OCI-LY7 (cell line): Measurements from ENCODE around the gene SPTBN4. TPM values are rescaled to one million over a fixed set of nuclear protein-coding genes. Genes with fewer than 3 reads are reported as not detected.

Experiments
- BruUV-seq: library from RNA; stranded (reverse); fragments of 400-500 nt; replicated peaks from 2 replicates; lab custom pipeline; 2021; lab: Mats Ljungman, UMichigan
- CTCF ChIA-PET: fragments of 300-600 bp; sonication (Branson Sonifier 250); formaldehyde crosslinking; loops from one replicate; lab custom pipeline; 2022; ENCODE audit warnings: antibody characterized with exemption; ENCODE audit not compliant: unreplicated experiment; lab: Charles Lee
- POLR2A ChIA-PET: fragments of 300-600 bp; sonication (Branson Sonifier 250); formaldehyde crosslinking; loops from one replicate; lab custom pipeline; 2022; ENCODE audit warnings: antibody characterized with exemption; lab: Charles Lee
- DNase-seq: peaks from one replicate; pipeline ENCODE4 v3.0.0-alpha.2; 2015; ENCODE audit warnings: low spot score
- H2AFZ ChIP-seq: fragments of 200-600 bp; sonication (generic), shearing (Covaris generic); 2 replicates; pipeline ENCODE4 v1.6.1; 2014; ENCODE audit warnings: mild to moderate bottlenecking, antibody characterized with exemption, low read length, moderate library complexity
- H3K27ac ChIP-seq: fragments of 200-600 bp; sonication (generic); 2 replicates; pipeline ENCODE4 v1.5.1; 2014; ENCODE audit warnings: mixed run types, low read depth, mild to moderate bottlenecking, moderate library complexity, low read length, inconsistent platforms; ENCODE audit not compliant: poor library complexity, severe bottlenecking
- H3K36me3 ChIP-seq: fragments of 200-600 bp; sonication (generic); 2 replicates; pipeline ENCODE4 v1.6.1; 2014; ENCODE audit warnings: mild to moderate bottlenecking, antibody characterized with exemption, low read length, moderate library complexity, mixed read lengths; ENCODE audit not compliant: insufficient read depth
- H3K4me1 ChIP-seq: fragments of 200-600 bp; sonication (generic); 2 replicates; pipeline ENCODE4 v1.5.1; 2014; ENCODE audit warnings: mild to moderate bottlenecking, low read length; ENCODE audit not compliant: insufficient read depth, poor library complexity, severe bottlenecking
- H3K4me2 ChIP-seq: fragments of 200-600 bp; sonication (generic); 2 replicates; pipeline ENCODE4 v1.6.1; 2014; ENCODE audit warnings: mild to moderate bottlenecking, low read length
- H3K4me3 ChIP-seq: fragments of 200-600 bp; sonication (generic); 2 replicates; pipeline ENCODE4 v1.5.1; 2014; ENCODE audit warnings: mild to moderate bottlenecking, low read depth, low read length; ENCODE audit not compliant: poor library complexity, severe bottlenecking
- H3K79me2 ChIP-seq: fragments of 200-600 bp; sonication (generic); 2 replicates; pipeline ENCODE4 v1.6.1; 2016; ENCODE audit warnings: low read depth, mild to moderate bottlenecking, low read length, moderate library complexity, mixed read lengths; ENCODE audit not compliant: insufficient read depth
- H3K9me2 ChIP-seq: fragments of 200-600 bp; sonication (generic); 2 replicates; pipeline ENCODE4 v1.6.1; 2016; ENCODE audit warnings: mild to moderate bottlenecking, low read length, mixed read lengths; ENCODE audit not compliant: insufficient read depth
- H3K9me3 ChIP-seq: fragments of 200-600 bp; sonication (generic); 2 replicates; pipeline ENCODE4 v1.6.1; 2014; ENCODE audit warnings: mild to moderate bottlenecking, mixed run types, low read length, mixed read lengths
- H4K20me1 ChIP-seq: fragments of 200-600 bp; sonication (generic); 2 replicates; pipeline ENCODE4 v1.6.1; 2014; ENCODE audit warnings: mild to moderate bottlenecking, antibody characterized with exemption, low read length, moderate library complexity, mixed read lengths; ENCODE audit not compliant: insufficient read depth
- EZH2phosphoT487 ChIP-seq: fragments of 200-600 bp; sonication (generic); IDR thresholded peaks from 2 replicates; pipeline ENCODE4 v1.6.1; 2018; ENCODE audit warnings: low read depth, borderline replicate concordance, mild to moderate bottlenecking, mixed run types, antibody characterized with exemption, low read length, moderate library complexity, mixed read lengths
- intact Hi-C: fragments of 100-400 bp; cut with micrococcal nuclease; formaldehyde crosslinking; loops from one replicate; pipeline ENCODE4 v1.10.0; 2022; ENCODE audit not compliant: unreplicated experiment
- total RNA-seq, 2 experiments: library from RNA; depleted of rRNA in 1 of 2; stranded (reverse); fragments of >200 nt in 1 of 2; shearing (Covaris generic) in 1 of 2; gene quantifications; 2 replicates each; pipeline ENCODE4 v1.2.3, GENCODE V29; 2014 to 2022
- TF ChIP-seq, protein P1 (sequence below): fragments of 200-600 bp; sonication (generic); conservative IDR thresholded peaks from 2 replicates; pipeline ENCODE4 v1.5.1; 2014; ENCODE audit warnings: mild to moderate bottlenecking, antibody characterized with exemption, low read length, moderate library complexity, mixed read lengths

Gene SPTBN4
- total RNA-seq, 2 experiments from 2014 or later: 4.1 to 6.3 TPM

DNA sequence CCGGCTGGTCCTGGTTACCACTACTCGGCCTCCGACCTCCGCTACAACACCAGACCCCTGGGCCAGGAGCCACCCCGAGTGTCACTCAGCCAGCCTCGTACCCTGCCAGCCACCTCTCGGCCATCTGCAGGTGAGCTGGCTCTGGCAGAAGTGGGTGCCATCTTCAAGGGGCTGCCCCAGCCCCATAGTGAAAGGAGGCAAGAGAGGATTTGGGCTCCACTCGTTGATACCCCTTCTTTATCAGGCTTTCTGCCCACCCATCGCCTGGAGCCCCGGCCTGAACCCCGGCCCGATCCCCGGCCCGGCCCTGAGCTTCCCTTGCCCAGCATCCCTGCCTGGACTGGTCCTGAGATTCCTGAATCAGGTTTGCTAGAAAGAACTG lies 141.4 kb downstream of the SPTBN4 start:
- Histone ChIP-seq H3K79me2 (no peaks in the 10 kb centered on the region), H3K27ac (no peak overlapping the region), H3K4me2 (no peak overlapping the region), H4K20me1 (no peaks in the 10 kb centered on the region), H3K9me3 (no peaks in the 10 kb centered on the region), H3K36me3 (no peaks in the 10 kb centered on the region), H2AFZ (no peak overlapping the region), H3K4me1 (peaks cover 46% of the 10 kb centered on the region), H3K9me2 (no peaks in the 10 kb centered on the region), H3K4me3 (no peak overlapping the region)
- no peak for DNase-seq
- POLR2A ChIA-PET: interaction anchor here (0.6 kb wide), 1 partner anchor 65 kb away, joined by 3 read pairs; no protein-coding TSS in a partner anchor
- intact Hi-C loops: loop anchor here (10.0 kb wide), 2 partner anchors 167 to 323 kb away; partner anchors contain the start of genes AKT2, MIA and RAB4B
- CTCF ChIA-PET: no interaction called here
- TF ChIP-seq, protein P1, sequence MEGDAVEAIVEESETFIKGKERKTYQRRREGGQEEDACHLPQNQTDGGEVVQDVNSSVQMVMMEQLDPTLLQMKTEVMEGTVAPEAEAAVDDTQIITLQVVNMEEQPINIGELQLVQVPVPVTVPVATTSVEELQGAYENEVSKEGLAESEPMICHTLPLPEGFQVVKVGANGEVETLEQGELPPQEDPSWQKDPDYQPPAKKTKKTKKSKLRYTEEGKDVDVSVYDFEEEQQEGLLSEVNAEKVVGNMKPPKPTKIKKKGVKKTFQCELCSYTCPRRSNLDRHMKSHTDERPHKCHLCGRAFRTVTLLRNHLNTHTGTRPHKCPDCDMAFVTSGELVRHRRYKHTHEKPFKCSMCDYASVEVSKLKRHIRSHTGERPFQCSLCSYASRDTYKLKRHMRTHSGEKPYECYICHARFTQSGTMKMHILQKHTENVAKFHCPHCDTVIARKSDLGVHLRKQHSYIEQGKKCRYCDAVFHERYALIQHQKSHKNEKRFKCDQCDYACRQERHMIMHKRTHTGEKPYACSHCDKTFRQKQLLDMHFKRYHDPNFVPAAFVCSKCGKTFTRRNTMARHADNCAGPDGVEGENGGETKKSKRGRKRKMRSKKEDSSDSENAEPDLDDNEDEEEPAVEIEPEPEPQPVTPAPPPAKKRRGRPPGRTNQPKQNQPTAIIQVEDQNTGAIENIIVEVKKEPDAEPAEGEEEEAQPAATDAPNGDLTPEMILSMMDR: no peak
- TF ChIP-seq EZH2phosphoT487: no peak
- BruUV-seq: no TSS peak

DNA sequence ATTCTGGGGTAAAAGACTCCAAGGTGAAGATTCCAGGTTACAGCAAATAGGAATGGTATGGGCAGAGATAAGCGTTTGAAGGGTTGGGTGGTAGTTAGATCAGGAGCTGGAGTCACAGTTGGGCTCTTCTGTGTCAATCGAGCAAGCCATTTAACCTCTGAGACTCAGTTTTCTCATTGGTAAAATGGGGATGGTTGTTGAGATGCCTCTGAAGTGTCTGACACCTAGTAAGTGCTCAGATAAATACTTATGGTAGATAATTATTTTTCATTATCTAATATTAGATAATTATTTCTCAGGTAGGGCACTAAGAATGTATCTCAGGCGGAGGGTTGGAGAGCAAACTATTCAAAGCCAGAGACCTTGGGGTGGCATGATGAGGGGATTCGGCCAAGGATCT lies 142.2 kb downstream of the SPTBN4 start:
- Histone ChIP-seq H4K20me1 (no peaks in the 10 kb centered on the region), H3K4me1 (peaks cover 42% of the 10 kb centered on the region), H3K36me3 (no peaks in the 10 kb centered on the region), H3K9me2 (no peaks in the 10 kb centered on the region), H3K27ac (peak overlapping the region; percentile 70), H3K79me2 (no peaks in the 10 kb centered on the region), H3K4me2 (peak overlapping the region; percentile 92), H3K4me3 (peak overlapping the region; percentile 76), H3K9me3 (no peaks in the 10 kb centered on the region), H2AFZ (peak overlapping the region; percentile 75)
- POLR2A ChIA-PET: interaction anchor here (0.6 kb wide), 1 partner anchor 689 kb away, joined by 3 read pairs; no protein-coding TSS in a partner anchor
- CTCF ChIA-PET: no interaction called here
- no peak for TF ChIP-seq EZH2phosphoT487
- TF ChIP-seq, protein P1: no peak
- TSS peak; percentile 78 for BruUV-seq
- intact Hi-C loops: loop anchor here (10.0 kb wide), 2 partner anchors 166 to 324 kb away; partner anchors contain the start of genes AKT2, MIA and RAB4B
- DNase-seq: no peak
